Stimulated activated effector memory CD8-positive, alpha-beta T cell treated with anti-CD3 and anti-CD28 coated beads, Interleukin-12 subunit alpha, Interleukin-12 subunit beta, amount 100 ng/mL, for 72 hours (primary cell): ENCODE data around the gene SPAG16.

Source experiments
- ATAC-seq: fragments of 150-1000 bp; cut with Tn5 transposase; 2 replicates; pipeline ENCODE4 v1.10.0; 2021
- DNase-seq, 2 donors: peaks; one replicate each; pipeline ENCODE4 v3.0.0; 2021 to 2022; ENCODE audit warnings: low spot score in 2 of 2
- H3K27ac Mint-ChIP-seq: one replicate; pipeline ENCODE4 v1.8.0; 2022; ENCODE audit warnings: mild to moderate bottlenecking, mixed read lengths
- H3K36me3 Mint-ChIP-seq: one replicate; pipeline ENCODE4 v1.8.0; 2022; ENCODE audit warnings: mild to moderate bottlenecking, mixed read lengths
- H3K4me1 Mint-ChIP-seq: one replicate; pipeline ENCODE4 v1.8.0; 2022; ENCODE audit warnings: mixed read lengths
- H3K4me3 Mint-ChIP-seq: one replicate; pipeline ENCODE4 v1.8.0; 2022; ENCODE audit warnings: mild to moderate bottlenecking, mixed read lengths
- H3K9me3 Mint-ChIP-seq: one replicate; pipeline ENCODE4 v1.8.0; 2022; ENCODE audit warnings: mixed read lengths

SPAG16 gene

DNA sequence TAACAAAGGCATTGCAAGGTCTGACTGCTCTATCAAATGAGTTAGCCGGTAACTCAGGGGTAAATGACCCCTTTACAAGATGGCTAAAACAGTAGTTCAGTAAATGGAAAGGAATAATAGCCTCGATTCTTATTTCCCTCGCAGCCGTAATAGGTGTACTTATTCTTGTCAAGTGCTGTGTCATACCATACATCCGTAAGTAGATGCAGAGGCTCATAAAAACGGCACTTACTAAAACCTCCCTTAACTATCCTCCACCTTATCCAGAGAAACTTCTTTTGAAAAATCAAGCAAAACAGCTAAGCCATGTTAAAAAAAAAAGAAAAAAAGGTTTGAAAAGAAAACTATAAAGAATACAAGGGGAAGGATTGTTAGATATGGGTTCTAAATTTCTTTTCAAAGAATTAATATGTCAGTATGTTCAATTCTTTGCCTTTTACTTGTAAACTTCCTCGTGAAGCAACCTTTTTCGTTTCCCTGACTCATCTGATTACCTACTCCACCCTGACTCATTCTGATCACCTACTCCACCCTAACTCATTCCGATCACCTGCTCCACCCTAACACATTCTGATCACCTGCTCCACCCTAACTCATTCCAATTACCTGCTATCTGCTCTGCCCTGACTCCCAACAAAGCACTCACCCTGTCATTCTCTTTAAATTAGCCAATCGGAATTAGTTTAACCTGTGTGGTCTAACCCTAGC is 127.5 kb downstream of the SPAG16 start:
- Mint-ChIP-seq H3K36me3 (no peaks in the 10 kb centered on the region), H3K4me3 (no peak overlapping the region), H3K27ac (no peak overlapping the region), H3K9me3 (peaks cover 6% of the 10 kb centered on the region), H3K4me1 (no peaks in the 10 kb centered on the region)
- DNase-seq (no peak), ATAC-seq (no peak)

DNA sequence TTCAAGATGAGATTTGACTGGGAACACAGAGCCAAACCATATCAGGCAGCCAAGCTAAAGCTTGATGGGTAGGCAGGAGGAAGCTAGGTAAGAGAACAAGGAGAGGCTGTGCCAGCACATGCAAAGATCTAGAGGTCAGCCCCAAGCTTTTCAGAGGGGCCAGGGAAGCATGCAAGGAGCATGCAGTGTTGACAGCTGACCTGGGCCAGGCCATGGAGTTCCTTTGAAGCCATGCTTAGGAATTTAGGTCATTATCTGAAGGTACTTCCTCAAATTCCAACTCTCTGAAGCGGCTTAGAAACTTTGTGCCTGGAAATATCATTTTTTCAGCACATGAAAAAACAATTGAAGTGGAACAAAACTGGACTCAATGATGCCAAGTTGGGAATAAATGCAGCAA is 130.8 kb downstream of the SPAG16 start:
- ATAC-seq (no peak), DNase-seq (no peak)
- Mint-ChIP-seq H3K36me3 (no peaks in the 10 kb centered on the region), H3K27ac (no peak overlapping the region), H3K4me3 (no peak overlapping the region), H3K4me1 (no peaks in the 10 kb centered on the region), H3K9me3 (no peaks in the 10 kb centered on the region)

DNA sequence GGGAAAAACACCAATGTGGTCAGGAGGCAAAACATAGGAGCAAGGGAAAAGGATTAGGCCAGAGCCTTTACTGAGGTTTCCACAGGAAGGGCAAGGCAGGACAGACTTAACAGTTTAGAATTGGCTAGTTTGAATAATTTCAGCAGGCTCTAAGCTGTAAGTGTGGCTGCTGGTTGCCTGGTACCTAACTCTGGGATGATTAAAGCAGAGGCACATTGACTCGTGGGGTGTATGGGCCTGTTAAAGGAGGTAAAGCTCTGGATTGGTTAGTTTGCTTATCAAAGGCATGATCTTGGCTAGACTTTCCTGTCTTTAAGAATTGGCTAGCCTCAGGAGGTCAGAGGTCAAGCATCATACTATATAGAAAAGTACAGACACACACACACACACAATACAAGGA is 132.6 kb downstream of the SPAG16 start:
- H3K9me3 Mint-ChIP-seq, result no peaks in the 10 kb centered on the region
- ATAC-seq (no peak), DNase-seq (no peak)
- no peaks in the 10 kb centered on the region for H3K36me3 Mint-ChIP-seq
- no peak overlapping the region for H3K4me3 Mint-ChIP-seq
- no peaks in the 10 kb centered on the region for H3K4me1 Mint-ChIP-seq
- no peak overlapping the region for H3K27ac Mint-ChIP-seq

DNA sequence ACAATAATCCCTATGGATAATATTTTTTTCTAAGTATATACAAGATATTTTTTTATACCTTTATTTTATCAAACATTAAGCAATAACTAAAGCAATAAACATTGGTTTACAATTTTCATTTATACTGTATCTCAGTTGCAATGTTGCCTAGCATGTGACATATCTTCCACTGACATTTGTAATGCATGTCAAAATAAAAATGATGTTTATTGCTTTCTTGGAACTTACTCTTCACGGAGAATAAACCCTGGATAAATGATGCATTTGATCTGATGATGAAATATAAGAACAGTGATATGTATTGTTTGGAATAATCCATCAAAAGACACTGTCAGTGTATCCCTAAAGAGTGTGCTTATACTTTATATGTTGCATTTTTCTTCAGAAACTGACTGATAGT is 135.7 kb downstream of the SPAG16 start:
- ATAC-seq, result no peak
- no peak overlapping the region for H3K27ac Mint-ChIP-seq
- DNase-seq, result no peak
- H3K36me3 Mint-ChIP-seq, result no peaks in the 10 kb centered on the region
- H3K4me1 Mint-ChIP-seq, result no peaks in the 10 kb centered on the region
- no peaks in the 10 kb centered on the region for H3K9me3 Mint-ChIP-seq
- H3K4me3 Mint-ChIP-seq, result no peak overlapping the region

DNA sequence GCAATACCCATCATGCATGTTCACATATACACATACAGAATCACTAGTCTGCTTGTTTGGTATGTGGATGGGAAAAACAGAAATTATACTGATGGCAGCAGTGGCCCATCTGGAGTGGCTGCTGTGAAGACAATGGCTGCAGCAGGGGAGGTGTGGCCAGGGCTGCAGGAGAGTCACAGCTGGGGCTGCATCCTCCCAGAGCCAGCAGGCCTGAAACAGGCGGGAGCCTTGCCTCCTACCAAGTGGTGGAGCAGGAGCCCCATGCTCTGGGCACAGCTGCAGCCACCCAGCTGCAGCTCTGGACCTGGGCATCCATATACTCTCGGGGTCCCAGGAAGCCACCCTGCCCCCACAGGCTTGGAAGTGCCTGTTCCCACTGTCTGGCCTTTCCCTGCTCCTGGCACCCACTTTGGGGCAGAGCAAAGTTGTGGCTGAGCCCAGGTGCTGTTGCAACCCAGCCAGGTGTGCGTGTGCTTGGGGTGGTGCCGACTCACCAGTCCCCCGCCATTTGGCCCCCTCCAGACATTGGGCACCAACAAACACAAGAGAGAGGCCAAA is 136.6 kb downstream of the SPAG16 start:
- H3K36me3 Mint-ChIP-seq, result no peaks in the 10 kb centered on the region
- H3K27ac Mint-ChIP-seq, result no peak overlapping the region
- DNase-seq (no peak), ATAC-seq (peak; percentile 29)
- H3K4me1 Mint-ChIP-seq, result no peaks in the 10 kb centered on the region
- no peak overlapping the region for H3K4me3 Mint-ChIP-seq
- no peaks in the 10 kb centered on the region for H3K9me3 Mint-ChIP-seq

DNA sequence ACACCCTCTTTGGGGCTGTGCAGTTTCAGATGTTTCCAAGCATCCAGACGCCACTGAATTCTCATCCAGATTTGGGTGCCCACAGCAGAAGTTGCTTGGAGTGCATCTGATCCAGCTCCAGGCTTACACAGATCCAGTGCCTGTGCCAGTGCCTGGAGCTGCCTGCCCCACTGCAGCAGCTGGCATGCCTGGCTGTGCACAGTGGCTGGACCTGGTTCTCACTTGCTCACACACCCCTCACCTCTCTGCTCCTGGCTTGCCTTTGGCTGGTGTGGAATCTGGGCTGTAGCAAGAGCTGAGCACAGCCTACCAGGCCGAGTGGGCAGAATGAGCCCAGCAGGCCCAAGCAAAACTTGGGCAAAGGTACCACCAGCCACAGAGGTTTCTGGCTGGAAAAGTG is 137.9 kb downstream of the SPAG16 start:
- ATAC-seq (peak; percentile 54), DNase-seq (no peak)
- Mint-ChIP-seq H3K27ac (no peak overlapping the region), H3K36me3 (no peaks in the 10 kb centered on the region), H3K4me3 (no peak overlapping the region), H3K4me1 (no peaks in the 10 kb centered on the region), H3K9me3 (no peaks in the 10 kb centered on the region)

DNA sequence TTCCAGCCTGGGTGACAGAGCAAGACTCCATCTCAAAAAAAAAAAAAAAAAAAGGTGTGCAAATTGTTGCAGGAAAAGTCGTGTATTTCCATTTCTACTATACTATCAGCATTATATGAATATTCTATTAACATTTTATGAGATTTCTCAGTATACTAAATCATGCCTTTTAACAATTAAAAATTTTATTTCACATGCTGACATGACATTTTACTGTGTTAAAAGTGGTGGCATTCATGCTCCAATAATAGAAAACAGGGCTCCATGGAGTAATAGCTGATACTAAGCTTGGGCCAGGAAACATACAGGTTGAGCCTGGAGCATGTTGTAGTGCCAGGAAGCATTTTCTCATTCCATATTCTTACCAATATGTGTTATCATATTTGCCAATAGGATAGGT is 141.4 kb downstream of the SPAG16 start:
- ATAC-seq (no peak), DNase-seq (no peak)
- H3K9me3 Mint-ChIP-seq, result peaks cover 5% of the 10 kb centered on the region
- no peak overlapping the region for H3K4me3 Mint-ChIP-seq
- H3K36me3 Mint-ChIP-seq, result no peaks in the 10 kb centered on the region
- H3K27ac Mint-ChIP-seq, result no peak overlapping the region
- no peaks in the 10 kb centered on the region for H3K4me1 Mint-ChIP-seq

DNA sequence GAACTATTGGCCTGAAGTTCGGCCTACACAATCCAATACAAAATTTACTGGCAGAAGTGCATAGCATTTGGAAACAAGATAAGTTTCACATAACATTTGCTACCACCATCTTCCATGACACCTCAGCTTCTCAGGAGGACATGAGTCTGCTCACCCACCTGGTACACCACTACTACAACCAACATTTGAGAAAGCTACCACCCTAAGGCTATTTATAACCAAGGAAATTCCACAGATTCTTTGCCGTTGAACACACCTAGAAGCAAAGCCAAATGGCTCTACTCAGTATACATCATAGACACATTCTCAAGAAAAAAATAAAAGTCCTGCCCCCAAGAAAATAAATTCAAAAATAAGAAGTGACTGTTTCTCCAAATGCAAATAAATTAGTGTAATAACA is 145.3 kb downstream of the SPAG16 start:
- H3K9me3 Mint-ChIP-seq, result peaks cover 12% of the 10 kb centered on the region
- no peaks in the 10 kb centered on the region for H3K4me1 Mint-ChIP-seq
- no peak overlapping the region for H3K27ac Mint-ChIP-seq
- no peak overlapping the region for H3K4me3 Mint-ChIP-seq
- DNase-seq (no peak), ATAC-seq (no peak)
- no peaks in the 10 kb centered on the region for H3K36me3 Mint-ChIP-seq

DNA sequence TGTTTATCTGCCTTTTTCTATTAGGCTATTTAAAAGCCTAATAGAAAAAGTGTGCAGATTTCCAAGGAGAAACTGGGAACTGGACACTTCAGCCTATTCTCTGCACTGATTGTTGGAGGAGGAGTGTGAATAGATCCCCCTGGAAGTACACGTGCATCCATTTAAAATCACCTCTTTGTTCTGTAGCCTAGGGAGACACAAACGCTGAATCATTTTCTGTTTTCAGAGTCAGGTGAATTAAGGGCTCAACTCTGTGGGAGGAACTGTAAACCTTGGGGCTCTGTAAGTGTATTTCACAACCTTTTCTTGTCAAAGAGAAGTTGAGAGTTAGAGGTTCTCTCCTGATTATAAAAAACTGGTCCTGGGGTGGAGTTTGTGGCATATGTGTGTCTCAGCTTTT is 159.7 kb downstream of the SPAG16 start:
- H3K4me3 Mint-ChIP-seq, result no peak overlapping the region
- DNase-seq (no peak), ATAC-seq (no peak)
- H3K9me3 Mint-ChIP-seq, result peaks cover 11% of the 10 kb centered on the region
- no peaks in the 10 kb centered on the region for H3K36me3 Mint-ChIP-seq
- no peaks in the 10 kb centered on the region for H3K4me1 Mint-ChIP-seq
- H3K27ac Mint-ChIP-seq, result no peak overlapping the region

DNA sequence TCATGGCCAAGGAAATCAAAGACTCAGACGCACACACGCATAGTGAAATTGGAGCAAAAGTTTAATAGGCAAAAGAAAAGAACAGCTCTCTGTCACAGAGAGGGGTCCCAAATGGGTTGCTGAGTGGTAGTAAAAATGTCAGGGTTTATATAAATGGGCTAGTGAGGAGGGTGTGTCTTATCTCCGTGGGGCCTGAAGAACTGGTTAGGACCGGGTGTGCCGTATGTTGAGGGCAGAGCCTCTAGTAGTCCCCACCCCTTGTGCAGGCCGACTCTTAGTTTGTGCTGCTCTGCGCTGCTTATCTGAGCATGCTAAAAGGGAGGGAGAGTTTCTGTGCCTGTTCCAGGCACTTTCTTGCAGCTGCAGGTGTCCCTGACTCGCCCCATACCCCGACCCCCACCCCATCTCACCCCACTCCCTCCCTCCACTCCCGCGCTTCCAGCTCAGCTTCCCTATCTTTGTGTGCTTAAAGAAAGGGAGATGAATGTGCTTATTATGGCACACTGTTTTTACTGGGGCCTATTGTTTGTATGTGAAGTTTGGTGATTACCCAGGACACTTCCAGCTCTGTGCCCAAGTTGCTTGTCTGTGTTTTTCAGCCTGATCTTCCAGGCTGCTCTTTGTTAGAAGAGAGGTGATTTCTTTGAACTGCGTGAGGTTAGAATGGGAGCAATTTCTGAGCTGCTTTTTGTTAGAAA is 167.4 kb downstream of the SPAG16 start:
- Mint-ChIP-seq H3K4me3 (no peak overlapping the region), H3K4me1 (no peaks in the 10 kb centered on the region), H3K9me3 (peaks cover 6% of the 10 kb centered on the region), H3K36me3 (no peaks in the 10 kb centered on the region), H3K27ac (no peak overlapping the region)
- no peak for DNase-seq
- ATAC-seq, result no peak

DNA sequence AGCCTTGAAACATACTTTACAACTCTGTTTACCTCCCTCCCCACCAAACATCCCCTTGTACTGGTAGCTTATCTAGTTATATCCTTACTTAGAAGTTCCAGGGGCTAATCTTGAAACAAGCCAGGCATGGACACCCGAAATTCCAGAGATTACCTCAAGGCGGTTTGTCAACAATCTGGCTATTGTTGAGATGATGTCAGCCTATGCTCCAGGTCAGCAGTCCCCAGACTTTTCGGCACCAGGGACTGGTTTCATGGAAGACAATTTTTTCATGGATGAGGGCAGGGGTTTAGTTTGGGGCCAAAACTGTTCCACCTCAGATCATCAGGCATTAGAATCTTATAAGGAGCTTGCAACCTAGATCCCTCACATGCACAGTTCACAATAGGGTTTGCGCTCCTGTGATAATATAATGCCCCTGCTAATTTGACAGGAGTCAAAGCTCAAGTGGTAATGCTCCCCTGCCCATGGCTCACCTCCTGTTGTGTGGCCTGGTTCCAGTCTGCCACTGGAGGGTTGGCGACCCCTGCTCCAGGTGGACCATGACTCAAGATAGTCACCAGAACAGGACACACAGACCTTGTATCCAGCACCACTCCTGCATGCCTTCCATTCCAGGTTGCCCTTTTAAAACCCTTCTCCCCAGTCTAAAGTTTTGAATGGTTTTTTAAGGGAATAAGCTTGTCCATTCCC is 171.2 kb downstream of the SPAG16 start:
- Mint-ChIP-seq H3K4me3 (no peak overlapping the region), H3K27ac (no peak overlapping the region), H3K4me1 (no peaks in the 10 kb centered on the region), H3K9me3 (no peaks in the 10 kb centered on the region), H3K36me3 (no peaks in the 10 kb centered on the region)
- ATAC-seq (no peak), DNase-seq (no peak)

DNA sequence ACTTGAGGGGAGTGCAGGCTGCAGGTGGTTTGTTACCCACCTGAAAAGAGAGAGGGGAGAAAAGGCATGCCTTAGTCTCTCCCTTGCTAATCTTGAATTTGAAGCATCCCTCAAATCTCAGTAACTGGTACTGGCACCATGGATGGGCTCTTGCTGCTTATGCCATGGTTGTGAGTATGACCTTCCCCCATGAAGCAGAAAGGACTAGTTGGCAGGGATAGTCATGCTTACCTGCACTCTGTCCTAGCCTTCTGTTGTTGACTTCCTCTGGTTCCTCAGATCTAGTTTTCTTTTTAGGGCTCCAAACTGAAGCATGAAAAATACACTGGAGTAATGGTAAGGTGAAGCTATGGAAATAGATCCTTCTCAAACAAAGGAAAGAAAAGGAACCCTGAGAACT is 191.2 kb downstream of the SPAG16 start:
- peaks cover 16% of the 10 kb centered on the region for H3K9me3 Mint-ChIP-seq

DNA sequence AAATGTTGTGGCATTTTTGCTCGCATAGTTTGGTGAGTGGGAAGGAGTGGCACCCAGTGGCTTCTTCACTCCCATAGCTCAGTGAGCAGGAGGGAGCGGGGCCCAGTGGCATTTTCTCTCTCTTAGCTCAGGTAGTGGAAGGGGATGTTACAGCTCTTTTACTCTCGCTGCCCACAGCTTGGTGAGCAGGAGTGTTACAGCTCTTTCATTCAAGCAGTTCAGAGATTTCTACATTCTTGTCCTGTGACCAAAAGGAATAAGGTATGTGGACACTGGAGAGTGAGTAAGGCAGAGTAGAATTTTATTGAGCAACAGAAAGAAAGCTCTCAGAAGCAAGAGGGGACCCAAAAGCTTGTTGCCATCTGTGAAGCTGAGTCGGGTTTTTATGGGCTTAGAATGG is 192.4 kb downstream of the SPAG16 start:
- H3K36me3 Mint-ChIP-seq, result no peaks in the 10 kb centered on the region
- peaks cover 16% of the 10 kb centered on the region for H3K9me3 Mint-ChIP-seq
- H3K4me3 Mint-ChIP-seq, result no peak overlapping the region
- DNase-seq (no peak), ATAC-seq (no peak)
- H3K4me1 Mint-ChIP-seq, result no peaks in the 10 kb centered on the region
- H3K27ac Mint-ChIP-seq, result no peak overlapping the region

More for the DNA sequence above, 191.2 kb downstream of the SPAG16 start:
- Mint-ChIP-seq H3K4me3 (no peak overlapping the region), H3K27ac (no peak overlapping the region), H3K36me3 (no peaks in the 10 kb centered on the region), H3K4me1 (no peaks in the 10 kb centered on the region)
- ATAC-seq (no peak), DNase-seq (no peak)

DNA sequence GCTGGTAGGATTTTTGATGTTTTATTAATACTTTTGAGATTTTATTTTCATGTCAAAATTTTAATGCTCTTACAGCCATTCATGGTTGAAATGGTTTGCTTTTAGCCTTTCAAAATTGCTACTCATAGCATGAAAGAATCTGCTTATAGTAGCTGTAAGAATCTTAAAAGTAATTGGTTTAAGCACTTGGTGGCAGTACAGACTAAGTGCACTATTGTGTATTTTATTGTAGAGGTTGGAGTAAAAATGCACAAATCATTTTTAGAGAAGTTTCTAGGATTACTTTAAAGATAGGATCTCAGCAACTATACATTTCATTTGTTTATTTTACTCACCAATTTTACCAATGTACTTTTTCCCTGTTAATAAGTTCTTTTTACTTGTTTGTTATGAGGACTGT is 205.8 kb downstream of the SPAG16 start:
- Mint-ChIP-seq H3K4me3 (no peak overlapping the region), H3K4me1 (no peaks in the 10 kb centered on the region), H3K27ac (no peak overlapping the region), H3K9me3 (peaks cover 2% of the 10 kb centered on the region), H3K36me3 (no peaks in the 10 kb centered on the region)
- ATAC-seq, result no peak
- DNase-seq, result no peak

DNA sequence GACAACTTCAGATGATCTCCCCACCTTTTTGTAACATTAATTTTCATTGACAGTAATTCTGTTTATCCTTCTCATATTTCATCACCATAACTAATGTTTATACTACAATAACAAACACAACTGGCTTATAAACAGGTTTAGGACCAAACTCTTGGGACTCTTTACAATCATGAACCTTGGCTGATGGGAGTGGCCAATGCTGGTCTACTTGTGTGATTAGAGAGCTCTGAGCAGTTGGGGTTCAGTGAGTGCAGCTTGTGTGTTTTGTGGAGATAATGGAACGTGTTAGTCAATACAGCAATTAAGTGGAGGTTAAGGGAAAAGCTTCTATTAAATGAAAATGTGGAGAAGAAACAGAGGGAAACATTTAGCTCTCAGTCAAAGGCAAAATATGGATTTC is 207.1 kb downstream of the SPAG16 start:
- Mint-ChIP-seq H3K36me3 (no peaks in the 10 kb centered on the region), H3K27ac (no peak overlapping the region), H3K9me3 (peaks cover 2% of the 10 kb centered on the region), H3K4me1 (no peaks in the 10 kb centered on the region), H3K4me3 (no peak overlapping the region)
- no peak for DNase-seq
- no peak for ATAC-seq

DNA sequence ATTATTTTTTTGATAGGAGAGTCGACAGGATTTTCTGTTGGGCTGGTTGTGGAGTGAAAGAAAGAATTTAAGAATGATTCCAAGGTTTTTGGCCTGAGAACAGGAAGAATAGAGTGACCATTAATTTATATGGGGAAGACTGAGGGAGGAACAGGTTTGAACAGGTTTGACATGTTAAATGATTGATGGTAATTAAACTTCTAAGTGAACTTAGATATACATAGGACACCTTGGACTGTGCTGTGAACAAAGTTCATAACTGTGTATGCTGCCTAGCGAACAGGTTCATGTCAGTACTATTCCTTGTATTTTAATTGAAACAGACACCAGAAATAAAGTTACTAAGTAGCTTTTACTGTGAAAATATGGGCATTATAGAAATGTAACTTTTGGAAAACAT is 212.0 kb downstream of the SPAG16 start:
- Mint-ChIP-seq H3K36me3 (no peaks in the 10 kb centered on the region), H3K27ac (no peak overlapping the region), H3K4me1 (no peaks in the 10 kb centered on the region), H3K9me3 (peaks cover 6% of the 10 kb centered on the region), H3K4me3 (no peak overlapping the region)
- no peak for ATAC-seq
- DNase-seq, result no peak
